ENCODE measurements around the gene PGPEP1. TPM values are rescaled to one million over a fixed set of nuclear protein-coding genes. Genes with fewer than 3 reads are reported as not detected.

Gene PGPEP1
- total RNA-seq, 1 donor, result 27.2 TPM

- TF ChIP-seq CTCF (IDR thresholded peaks at IDR 0.05; ENCODE audit: insufficient read depth, low read length), result no peak
- H3K4me3 ChIP-seq (ENCODE audit: low read depth, low read length), result no peak overlapping the region
- peak; percentile 87 for DNase-seq (ENCODE audit: low read depth)
Observed at GRCh38 chr19:18300930-18301717, 39.3 kb upstream of the PGPEP1 start.

- no peak for DNase-seq (ENCODE audit: low read depth)
- no peak for TF ChIP-seq CTCF (IDR thresholded peaks at IDR 0.05; ENCODE audit: insufficient read depth, low read length)
- no peak overlapping the region for H3K4me3 ChIP-seq (ENCODE audit: low read depth, low read length)
Observed at GRCh38 chr19:18301718-18302111, 38.7 kb upstream of the PGPEP1 start.

- no peak for TF ChIP-seq CTCF (IDR thresholded peaks at IDR 0.05; ENCODE audit: insufficient read depth, low read length)
- no peak for DNase-seq (ENCODE audit: low read depth)
- H3K4me3 ChIP-seq (ENCODE audit: low read depth, low read length), result peak overlapping the region; percentile 17
Observed at GRCh38 chr19:18304208-18304457, 36.3 kb upstream of the PGPEP1 start.

- TF ChIP-seq CTCF (IDR thresholded peaks at IDR 0.05; ENCODE audit: insufficient read depth, low read length), result no peak
- H3K4me3 ChIP-seq (ENCODE audit: low read depth, low read length), result peak overlapping the region; percentile 53
- peak; percentile 72 for DNase-seq (ENCODE audit: low read depth)
Observed at GRCh38 chr19:18304458-18305310, 35.7 kb upstream of the PGPEP1 start.

GRCh38 chr19:18306209-18306887 is 34.0 kb upstream of the PGPEP1 start:
- DNase-seq (ENCODE audit: low read depth), result no peak
- H3K4me3 ChIP-seq (ENCODE audit: low read depth, low read length), result no peak overlapping the region
- no peak for TF ChIP-seq CTCF (IDR thresholded peaks at IDR 0.05; ENCODE audit: insufficient read depth, low read length)

GRCh38 chr19:18306888-18307260 is 33.5 kb upstream of the PGPEP1 start:
- no peak for TF ChIP-seq CTCF (IDR thresholded peaks at IDR 0.05; ENCODE audit: insufficient read depth, low read length)
- DNase-seq (ENCODE audit: low read depth), result peak; percentile 22
- no peak overlapping the region for H3K4me3 ChIP-seq (ENCODE audit: low read depth, low read length)
